HL-60/S4 treated with retinoic acid at 250 ng/mL for 4 days and 3 days (cell line): ENCODE measurements around the gene PTPRN2.
"Not testable (repeated sequence)": the region's sequence is repeated elsewhere in the genome, so short reads cannot be mapped to it uniquely, and the experiment has no call there.

ENCODE experiments used
- in situ Hi-C: fragments of 300-500 bp; cut with MboI; formaldehyde crosslinking; loops from 2 replicates; pipeline ENCODE4 v1.7.0; 2022; ENCODE audit warnings: low sequenced_read_pairs

PTPRN2 gene

DNA sequence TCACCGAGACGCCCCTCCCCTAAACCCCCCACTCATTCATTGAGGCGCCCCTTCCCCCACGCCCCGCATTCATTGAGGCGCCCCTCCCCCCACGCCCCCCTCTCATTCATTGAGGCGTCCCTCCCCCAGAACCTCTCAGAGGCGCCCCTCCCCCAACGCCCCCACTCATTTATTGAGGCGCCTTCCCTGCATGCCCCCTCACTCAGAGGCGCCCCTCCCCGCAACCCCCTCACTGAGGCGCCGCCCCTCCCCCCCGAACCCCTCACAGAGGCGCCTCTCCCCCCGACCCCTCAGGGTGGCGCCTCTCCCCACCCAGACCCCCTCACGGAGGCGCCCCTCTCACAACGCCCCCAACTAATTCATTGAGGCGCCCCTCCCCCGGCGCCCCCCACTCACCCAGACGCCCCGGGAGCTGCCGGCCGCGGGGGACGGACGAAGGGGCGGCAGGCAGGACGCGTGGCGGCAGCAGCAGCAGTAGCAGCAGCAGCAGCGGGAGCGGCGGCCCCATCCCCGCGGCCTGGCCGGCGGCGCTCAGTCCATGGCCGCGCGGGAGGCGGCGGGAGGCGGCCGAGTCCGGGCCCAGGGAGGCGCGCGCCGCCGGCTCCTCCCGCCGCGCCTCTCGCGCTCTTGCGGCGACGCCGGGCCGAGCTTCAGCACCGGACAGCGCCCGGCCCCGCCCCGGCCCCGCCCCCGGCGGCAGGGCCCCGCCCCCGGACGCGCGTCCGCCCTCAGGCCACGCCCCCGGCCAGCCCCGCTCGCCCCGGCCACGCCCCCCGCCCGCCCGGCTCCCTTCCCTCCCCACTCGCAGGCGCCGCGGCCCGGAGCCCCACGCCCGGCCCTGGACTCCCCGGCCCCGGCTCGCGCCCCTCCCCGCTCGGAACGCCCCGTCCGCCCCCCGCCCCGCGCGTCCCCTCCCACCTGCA is at the start of gene PTPRN2:
Gene PTPRN2 (minus strand): TSS at position 662 of the 923 bp plus-strand sequence.
- in situ Hi-C loops = no loop called here

GRCh38 chr7:158633055-158633956 is 45.7 kb upstream of the PTPRN2 start:
- in situ Hi-C loops = no loop called here

GRCh38 chr7:158631574-158632195 is 44.1 kb upstream of the PTPRN2 start:
- in situ Hi-C loops = no loop called here

DNA sequence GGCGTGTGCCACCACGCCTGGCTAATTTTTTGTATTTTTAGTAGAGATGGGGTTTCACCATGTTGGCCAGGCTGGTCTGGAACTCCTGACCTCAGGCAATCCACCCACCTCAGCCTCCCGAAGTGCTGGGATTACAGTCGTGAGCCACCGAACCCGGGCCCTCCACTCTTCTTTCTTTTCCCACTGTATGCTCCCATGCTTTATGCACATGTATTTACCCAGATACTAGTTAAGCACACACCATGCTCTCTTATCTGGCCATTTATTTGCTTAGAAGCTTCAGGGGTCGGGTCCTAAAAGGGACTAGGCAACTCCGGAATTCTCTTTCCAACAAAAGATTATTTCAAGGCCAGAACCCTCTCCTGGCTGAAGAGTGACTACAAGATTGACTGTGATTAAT is 38.7 kb upstream of the PTPRN2 start:
- in situ Hi-C loops = not testable (repeated sequence)

GRCh38 chr7:158623241-158623640 is 35.6 kb upstream of the PTPRN2 start:
- in situ Hi-C loops = no loop called here

DNA sequence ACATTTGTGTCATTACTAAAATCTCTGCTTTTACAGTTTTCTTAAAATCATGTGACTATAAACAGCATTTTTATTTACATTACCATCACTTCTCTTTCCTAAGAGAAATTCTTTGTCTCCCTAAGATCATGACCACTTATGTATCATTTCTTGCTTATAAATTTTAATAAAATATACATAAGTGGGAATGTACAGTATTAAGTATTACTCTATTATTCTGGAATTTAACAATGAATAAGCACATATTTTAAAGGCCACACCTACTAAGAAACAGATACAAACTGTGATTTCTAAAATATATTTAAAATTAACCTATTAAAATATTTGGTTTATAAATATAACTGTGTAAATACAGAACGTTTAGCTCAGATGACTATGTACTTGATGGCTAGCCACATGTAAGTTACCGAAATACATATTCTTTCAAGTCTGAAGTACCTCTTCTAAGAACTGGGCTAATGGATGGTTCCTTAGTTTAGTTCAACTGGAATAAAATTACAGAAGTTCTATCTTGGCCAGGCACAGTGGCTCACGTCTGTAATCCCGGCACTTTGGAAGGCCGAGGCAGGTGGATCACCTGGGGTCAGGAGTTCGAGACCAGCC is 33.3 kb upstream of the PTPRN2 start:
- in situ Hi-C loops = no loop called here

DNA sequence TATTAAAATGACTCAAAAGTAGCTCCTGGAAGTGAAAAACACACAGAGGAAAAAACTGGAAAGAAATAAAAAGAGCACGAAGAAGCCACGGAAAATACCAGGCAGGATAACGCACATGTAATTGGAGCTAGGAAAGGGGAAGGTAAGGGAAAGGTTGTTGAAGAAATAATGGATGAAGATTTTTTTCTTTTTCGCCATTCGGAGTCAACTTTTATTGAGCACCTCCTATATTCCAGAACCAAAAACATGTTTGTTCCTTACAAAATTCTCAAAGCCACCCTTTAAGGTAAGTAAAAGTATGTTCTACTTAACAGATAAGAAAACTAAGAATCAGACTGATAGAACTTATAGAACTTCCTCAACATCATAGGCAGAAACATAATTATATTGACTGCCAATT is 32.8 kb upstream of the PTPRN2 start:
- in situ Hi-C loops = no loop called here

DNA sequence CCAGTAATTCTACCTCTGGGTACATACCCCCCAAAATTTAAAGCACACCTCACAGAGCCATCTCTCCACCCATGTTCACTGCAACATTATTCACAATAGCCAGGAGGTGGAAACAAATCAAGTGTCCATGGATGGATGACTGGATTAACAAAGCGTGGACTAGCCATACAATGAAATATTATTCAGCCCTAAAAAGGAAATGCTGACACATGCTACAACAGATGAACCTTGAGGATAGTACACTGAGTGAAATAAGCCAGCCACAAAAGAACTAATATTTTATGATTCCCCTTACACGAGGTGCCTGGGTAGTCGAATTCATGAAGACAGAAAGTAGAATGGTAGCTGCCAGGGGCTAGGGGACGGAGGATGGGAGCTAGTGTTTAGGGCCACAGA is 31.1 kb upstream of the PTPRN2 start:
- in situ Hi-C loops = no loop called here

GRCh38 chr7:158617737-158618128 is 30.1 kb upstream of the PTPRN2 start:
- in situ Hi-C loops = no loop called here

GRCh38 chr7:158616050-158616449 is 28.4 kb upstream of the PTPRN2 start:
- in situ Hi-C loops = no loop called here

DNA sequence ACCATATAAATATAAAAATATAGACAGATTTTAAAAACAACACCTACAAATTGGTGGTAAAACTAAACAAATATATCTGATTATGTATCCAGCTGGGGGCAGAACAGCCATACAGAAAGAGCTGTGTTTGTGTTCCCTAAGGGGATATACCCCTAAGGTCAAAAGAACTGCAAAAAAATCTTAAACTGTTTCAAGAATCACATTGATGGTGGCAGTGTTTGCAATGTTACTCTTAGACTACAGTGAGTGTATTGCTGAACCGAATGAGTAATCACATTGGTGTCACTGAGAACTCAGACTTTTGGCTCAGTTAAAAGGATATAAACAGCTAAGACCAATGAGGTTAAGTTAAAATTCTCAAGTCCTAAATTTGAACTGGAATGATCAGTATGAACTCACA is 27.1 kb upstream of the PTPRN2 start:
- in situ Hi-C loops = no loop called here

DNA sequence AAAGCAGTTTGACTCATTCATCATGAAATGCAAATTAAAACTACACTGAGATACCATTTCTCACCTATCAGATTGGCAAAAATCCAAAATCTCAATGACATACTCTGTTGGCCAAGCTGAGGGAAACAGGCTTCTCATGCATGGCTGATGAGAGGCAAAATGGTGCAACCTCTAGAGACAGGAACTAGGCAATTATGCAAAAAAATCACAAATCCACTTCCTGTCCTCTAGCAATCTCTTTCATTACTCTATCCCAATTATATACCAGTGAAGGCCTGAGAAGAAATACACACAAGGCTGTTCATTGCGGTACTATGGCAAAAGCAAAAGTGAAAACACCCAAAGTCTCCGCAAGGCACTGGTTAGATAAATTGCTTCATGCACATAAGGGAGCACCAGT is 25.9 kb upstream of the PTPRN2 start:
- in situ Hi-C loops = no loop called here

DNA sequence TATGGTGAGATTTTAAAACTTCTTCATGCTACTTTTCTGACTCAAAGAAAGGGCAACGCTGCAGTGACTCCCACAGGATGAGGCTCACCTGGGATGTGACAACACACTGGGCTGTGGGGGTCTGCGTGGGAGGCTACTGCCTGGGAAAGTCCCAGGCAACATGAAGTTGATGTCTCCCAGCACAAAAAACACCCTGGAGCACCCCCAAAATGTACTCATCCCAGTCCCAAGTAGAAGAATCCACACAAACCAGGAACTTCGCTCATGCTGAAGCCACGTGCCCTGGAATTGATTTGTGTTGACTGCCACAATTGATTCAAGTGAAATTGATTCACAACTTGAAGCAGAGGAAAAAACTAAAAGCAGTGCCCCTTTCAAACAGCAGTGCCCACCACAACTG is 24.9 kb upstream of the PTPRN2 start:
- in situ Hi-C loops = no loop called here

DNA sequence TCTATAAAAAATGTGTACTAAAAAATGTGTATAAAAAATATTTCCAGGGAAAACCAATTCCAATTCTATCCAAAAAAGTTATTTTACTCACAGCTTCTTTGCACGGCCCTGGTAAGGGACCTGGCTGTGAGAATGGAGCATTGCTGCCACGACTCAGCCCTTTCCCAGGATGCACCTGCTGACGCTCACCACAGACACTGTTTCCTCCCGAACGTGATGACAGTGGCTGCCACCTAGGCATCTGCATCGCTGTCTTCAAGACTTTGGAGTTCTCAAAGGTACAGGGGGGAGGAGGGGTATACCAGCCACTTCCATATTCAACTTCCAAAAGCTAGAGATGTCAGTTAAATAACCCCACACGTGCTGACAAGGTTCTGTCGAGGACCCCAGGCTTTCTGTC is 23.9 kb upstream of the PTPRN2 start:
- in situ Hi-C loops = no loop called here

DNA sequence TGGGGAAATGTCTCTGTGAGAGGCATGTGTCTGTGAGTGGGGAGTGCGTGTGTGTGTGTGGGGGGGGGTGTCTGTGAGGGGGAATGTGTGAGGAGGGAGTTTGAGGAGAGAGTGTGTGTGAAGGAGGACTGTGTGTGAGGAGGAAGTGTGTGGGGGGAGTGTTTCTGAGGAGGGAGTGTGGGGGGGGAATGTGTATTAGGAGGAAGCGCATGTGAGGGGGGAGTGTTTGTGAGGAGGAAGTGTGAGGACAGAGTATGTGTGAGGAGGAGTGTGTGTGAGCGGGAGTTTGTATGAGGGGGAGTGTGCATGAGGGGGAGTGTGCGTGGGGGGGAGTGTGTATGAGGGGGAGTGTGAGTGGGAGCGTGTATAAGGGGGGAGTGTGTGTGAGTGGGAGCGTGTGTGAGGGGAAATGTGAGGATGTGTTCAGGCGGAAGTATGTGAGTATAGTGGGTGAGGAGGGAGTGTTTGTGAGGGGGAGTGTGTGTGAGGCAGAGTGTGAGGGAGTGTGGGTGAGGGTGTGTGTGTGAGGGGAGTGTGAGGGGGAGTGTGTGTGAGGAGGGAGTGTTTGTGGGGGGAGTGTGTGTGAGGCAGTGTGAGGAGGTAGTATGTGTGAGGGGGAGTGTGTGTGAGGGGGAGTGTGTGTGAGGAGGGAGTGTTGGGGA is 21.8 kb upstream of the PTPRN2 start:
- in situ Hi-C loops = no loop called here

- in situ Hi-C loops = no loop called here
Observed at GRCh38 chr7:158607563-158607962, 19.9 kb upstream of the PTPRN2 start.

DNA sequence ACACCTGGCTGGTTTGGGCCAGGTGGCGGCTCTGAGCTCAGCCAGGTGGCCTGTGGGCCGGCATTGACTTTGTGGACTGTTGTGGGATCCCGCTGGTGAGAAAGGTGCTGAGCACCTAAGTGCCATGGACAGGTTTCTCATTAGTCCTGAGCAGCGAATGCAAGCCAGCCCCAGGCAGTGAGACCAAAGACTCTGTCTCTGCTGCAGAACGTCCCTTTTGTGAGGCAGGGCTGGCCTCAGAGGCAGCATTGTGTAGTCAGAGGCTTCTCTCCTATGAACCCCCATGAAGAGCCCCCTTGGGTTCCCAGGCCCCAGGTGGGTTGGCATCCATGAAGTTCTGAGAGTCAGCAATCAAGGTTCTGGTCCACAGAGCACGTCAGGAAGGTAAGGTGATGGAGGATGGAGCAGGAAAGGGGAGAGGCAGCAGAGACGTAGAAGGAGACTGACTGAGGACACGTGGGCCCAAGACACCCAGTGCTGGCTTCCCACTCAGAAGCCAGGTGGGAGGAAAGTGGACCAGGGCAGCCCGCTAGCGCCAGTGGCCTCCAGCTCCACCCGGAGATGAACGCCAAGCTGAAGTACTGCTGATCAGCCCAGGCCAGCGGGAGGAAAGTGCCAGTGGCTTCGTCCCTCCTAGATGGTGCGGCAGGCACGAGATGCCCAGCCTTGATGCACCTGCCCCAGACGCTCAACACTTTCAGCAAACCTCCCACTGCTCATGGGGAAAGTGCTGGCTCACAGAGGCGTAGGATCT is 19.2 kb upstream of the PTPRN2 start:
- in situ Hi-C loops = no loop called here

DNA sequence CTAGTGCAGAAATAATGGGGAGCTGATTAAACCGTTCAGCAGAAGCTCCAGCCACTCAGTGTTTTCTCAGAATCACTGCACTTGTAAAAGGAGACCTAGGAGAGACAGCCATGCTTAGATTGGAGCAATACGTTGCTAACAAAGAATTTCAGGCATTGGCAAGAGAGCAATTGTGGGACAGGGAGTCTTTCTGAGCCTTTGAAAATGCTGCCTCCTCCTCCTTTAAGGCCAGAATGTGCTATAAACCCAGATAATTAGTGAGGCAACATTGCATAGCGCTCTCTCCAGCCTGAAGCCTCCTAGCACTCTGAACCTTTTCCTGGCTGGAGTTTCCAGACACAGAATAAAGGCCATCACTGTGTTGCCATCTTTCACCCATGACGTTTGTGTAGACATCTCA is 18.5 kb upstream of the PTPRN2 start:
- in situ Hi-C loops = no loop called here
